ENCODE data around the gene PARD3.
"Not testable (repeated sequence)": the region's sequence is repeated elsewhere in the genome, so short reads cannot be mapped to it uniquely, and the experiment has no call there.

PARD3 gene

GRCh38 chr10:34815185-34816084 is at the start of gene PARD3:
TSS of gene PARD3 (minus strand) at chr10:34815296. CDS start at chr10:34814995, 301 bp downstream.
- DNase-seq (ENCODE audit: low spot score) = no peak

- DNase-seq (ENCODE audit: low spot score) = no peak
Measured at GRCh38 chr10:34864149-34865067, 49.3 kb upstream of the PARD3 start.

GRCh38 chr10:34862892-34863291 is 47.8 kb upstream of the PARD3 start:
- no peak for DNase-seq (ENCODE audit: low spot score)

- DNase-seq (ENCODE audit: low spot score) = no peak
Measured at GRCh38 chr10:34861293-34862021, 46.4 kb upstream of the PARD3 start.

- DNase-seq (ENCODE audit: low spot score) = no peak
Measured at GRCh38 chr10:34859170-34859569, 44.1 kb upstream of the PARD3 start.

- no peak for DNase-seq (ENCODE audit: low spot score)
Measured at GRCh38 chr10:34858003-34858402, 42.9 kb upstream of the PARD3 start.

- peak; percentile 21 for DNase-seq (ENCODE audit: low spot score)
Measured at GRCh38 chr10:34854147-34854601, 39.1 kb upstream of the PARD3 start.

GRCh38 chr10:34853357-34853756 is 38.3 kb upstream of the PARD3 start:
- no peak for DNase-seq (ENCODE audit: low spot score)

GRCh38 chr10:34850558-34850957 is 35.5 kb upstream of the PARD3 start:
- DNase-seq (ENCODE audit: low spot score) = no peak

- DNase-seq (ENCODE audit: low spot score) = no peak
Measured at GRCh38 chr10:34850036-34850435, 34.9 kb upstream of the PARD3 start.

GRCh38 chr10:34845070-34845469 is 30.0 kb upstream of the PARD3 start:
- DNase-seq (ENCODE audit: low spot score) = no peak

- DNase-seq (ENCODE audit: low spot score) = no peak
Measured at GRCh38 chr10:34844448-34844847, 29.4 kb upstream of the PARD3 start.

GRCh38 chr10:34843470-34843869 is 28.4 kb upstream of the PARD3 start:
- not testable (repeated sequence) for DNase-seq (ENCODE audit: low spot score)

- DNase-seq (ENCODE audit: low spot score) = no peak
Measured at GRCh38 chr10:34838366-34838900, 23.3 kb upstream of the PARD3 start.

- peak; percentile 8 for DNase-seq (ENCODE audit: low spot score)
Measured at GRCh38 chr10:34835908-34836508, 20.9 kb upstream of the PARD3 start.

GRCh38 chr10:34834274-34834673 is 19.2 kb upstream of the PARD3 start:
- no peak for DNase-seq (ENCODE audit: low spot score)

GRCh38 chr10:34830217-34830822 is 15.2 kb upstream of the PARD3 start:
- no peak for DNase-seq (ENCODE audit: low spot score)

- no peak for DNase-seq (ENCODE audit: low spot score)
Measured at GRCh38 chr10:34826857-34827766, 12.0 kb upstream of the PARD3 start.

- DNase-seq (ENCODE audit: low spot score) = no peak
Measured at GRCh38 chr10:34826221-34826620, 11.1 kb upstream of the PARD3 start.

- DNase-seq (ENCODE audit: low spot score) = no peak
Measured at GRCh38 chr10:34825414-34825813, 10.3 kb upstream of the PARD3 start.
